H4 (cell line): Measurements from ENCODE around the gene PYDC1. TPM values are rescaled to one million over a fixed set of nuclear protein-coding genes. Genes with fewer than 3 reads are reported as not detected.
"Not testable (repeated sequence)": the region's sequence is repeated elsewhere in the genome, so short reads cannot be mapped to it uniquely, and the experiment has no call there.

Source experiments
- DNase-seq: peaks from one replicate; pipeline ENCODE4 v3.0.0-alpha.2; 2015; ENCODE audit warnings: low spot score
- total RNA-seq: library from RNA; depleted of rRNA; stranded (reverse); fragments of >200 nt; shearing (Covaris generic); gene quantifications from 2 replicates; pipeline ENCODE4 v1.2.3, GENCODE V29; 2014

The PYDC1 gene
- total RNA-seq, 1 experiment from 2014 or later, result not detected

GRCh38 chr16:31221357-31222160 is 4.6 kb upstream of the PYDC1 start:
- DNase-seq, result no peak

- no peak for DNase-seq
These were observed 2.3 kb upstream of the PYDC1 start for GRCh38 chr16:31219154-31219741.

- no peak for DNase-seq
These were observed 198 bp upstream of the PYDC1 start for GRCh38 chr16:31217136-31217530.

GRCh38 chr16:31215287-31216162 is 1.4 kb downstream of the PYDC1 start:
- DNase-seq, result no peak

GRCh38 chr16:31214708-31215286 is 2.1 kb downstream of the PYDC1 start:
- no peak for DNase-seq

- no peak for DNase-seq
These were observed 2.8 kb downstream of the PYDC1 start, which contains the start of gene TRIM72 for GRCh38 chr16:31213877-31214707. Gene TRIM72, plus strand, starts transcription at chr16:31214119. Its CDS starts 620 bp downstream, at chr16:31214739.

GRCh38 chr16:31213342-31213741 is 3.6 kb downstream of the PYDC1 start:
- no peak for DNase-seq

GRCh38 chr16:31206776-31207175 is 10.2 kb downstream of the PYDC1 start:
- no peak for DNase-seq

GRCh38 chr16:31204871-31205666 is 11.9 kb downstream of the PYDC1 start:
- no peak for DNase-seq

- no peak for DNase-seq
These were observed 14.2 kb downstream of the PYDC1 start, which contains the start of gene PYCARD for GRCh38 chr16:31202414-31203375. Gene PYCARD, minus strand, starts transcription at chr16:31202760. Its CDS starts 70 bp downstream, at chr16:31202690.

- no peak for DNase-seq
These were observed 15.1 kb downstream of the PYDC1 start for GRCh38 chr16:31201582-31202413.

GRCh38 chr16:31200821-31201568 is 15.9 kb downstream of the PYDC1 start:
- no peak for DNase-seq

- not testable (repeated sequence) for DNase-seq
These were observed 16.8 kb downstream of the PYDC1 start for GRCh38 chr16:31200111-31200510.

- no peak for DNase-seq
These were observed 17.4 kb downstream of the PYDC1 start for GRCh38 chr16:31199430-31200041.

GRCh38 chr16:31198207-31198882 is 18.6 kb downstream of the PYDC1 start:
- DNase-seq, result no peak
